Heart left ventricle (tissue), 13 donors: ENCODE results near the gene RFX7.

Source experiments
- CTCF ChIP-seq, 12 donors: fragments of 200-600 bp; sonication (generic) in 4 of 12; IDR thresholded peaks; one replicate each; pipeline versions ENCODE4 v1.5.0 to v1.8.0; 2018 to 2022; ENCODE audit warnings: antibody characterized with exemption in 12 of 12, mild to moderate bottlenecking in 5 of 12
- POLR2A ChIP-seq, 2 donors: fragments of 450-650 bp; IDR thresholded peaks; one replicate each; pipeline ENCODE4 v1.6.1; 2017; ENCODE audit warnings: antibody characterized with exemption in 2 of 2, mild to moderate bottlenecking in 2 of 2, moderate library complexity in 2 of 2
- donor health status: ischemic (EF 13 %, LVEDD 7.1; RV severe dilation, severe dysfunction).
- donor health status: DM: no; HTN: yes; CAD: no.
- donor health status: DM: no; HTN: no; CAD: no.
- donor health status: ischemic (EF 25% LVEDD 6.9; RV normal size, moderate dysfunction).
- donor health status: ischemic (EF 25% LVEDD 5.7; RV mildly dilated, moderate dysfunction).
- donor health status: ischemic (EF 35%, LVEDD 5.7; RV mildly dilated, moderate dysfunction).
- donor health status: nonischemic (EF 11% LVEDD 7.7; RV severe dilation, severe dysfunction).
- donor health status: DM: yes; HTN: yes; CAD: no.
- donor health status: PGD.
- donor health status: ischemic (EF 29% LVEDD 5.4; RV normal size, mild dysfunction).
- donor health status: nonischemic (EF 23%, LVEDD 6.1; RV moderate dilation, normal function).

GRCh38 chr15:56038015-56038414, 205.7 kb downstream of the RFX7 start:
- TF ChIP-seq POLR2A (IDR thresholded peaks at IDR 0.05) = no peak
- no peak for TF ChIP-seq CTCF (IDR thresholded peaks at IDR 0.05)
